ENCODE measurements around the gene LSMEM2.

The LSMEM2 gene

GRCh38 chr3:50318163-50318562 lies 39.3 kb downstream of the LSMEM2 start:
- Histone ChIP-seq H3K4me3 (ENCODE audit: insufficient read depth, low read length, poor library complexity, severe bottlenecking) (no peak overlapping the region), H4K20me1 (ENCODE audit: low read depth, low read length) (no peaks in the 10 kb centered on the region), H2AFZ (ENCODE audit: low read depth, low read length, severe bottlenecking) (no peak overlapping the region), H3K4me2 (ENCODE audit: low read depth, low read length, poor library complexity, severe bottlenecking) (no peak overlapping the region), H3K27ac (ENCODE audit: low read depth, low read length) (no peak overlapping the region), H3F3A (ENCODE audit: insufficient read depth) (0 out of 2 replicates have a peak, but pooled peaks cover 3% of the 10 kb centered on the region), H3K9ac (ENCODE audit: low read length) (no peak overlapping the region), H3K27me3 (ENCODE audit: low read length) (no peaks in the 10 kb centered on the region), H3K9me3 (ENCODE audit: insufficient read depth, low read length) (no peaks in the 10 kb centered on the region), H3K9me2 (replicated peaks; ENCODE audit: insufficient read depth, low read length) (no peaks in the 10 kb centered on the region), H3K79me2 (ENCODE audit: insufficient read depth, low read length) (no peaks in the 10 kb centered on the region), H3K36me3 (ENCODE audit: low read length) (no peaks in the 10 kb centered on the region)
- TF ChIP-seq EZH2phosphoT487 (conservative IDR thresholded peaks at IDR 0.05; ENCODE audit: low read length) = no peak
- no peak for TF ChIP-seq CTCF (IDR thresholded peaks at IDR 0.05; ENCODE audit: insufficient read depth, low read length, poor library complexity, severe bottlenecking)

DNA sequence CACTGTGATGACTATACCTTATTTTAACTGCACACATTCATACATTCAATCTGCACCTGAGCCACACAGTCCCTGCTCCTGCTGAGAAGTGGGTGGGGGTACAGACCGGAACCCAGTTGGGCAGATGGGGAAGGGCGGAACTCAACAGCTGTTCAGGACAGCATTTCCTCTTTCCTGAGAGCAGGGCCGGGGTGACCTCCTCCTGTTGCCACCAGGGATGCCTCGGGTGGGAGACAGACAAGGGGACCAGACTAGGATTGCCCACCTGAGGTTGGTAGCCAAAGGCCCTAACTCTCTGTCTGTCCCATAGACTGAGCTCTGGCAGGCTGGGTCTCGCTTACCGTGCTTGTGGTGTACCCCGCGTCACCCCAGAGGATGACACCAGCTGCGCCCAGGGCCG lies 39.7 kb downstream of the LSMEM2 start:
- Histone ChIP-seq H3K9me2 (replicated peaks; ENCODE audit: insufficient read depth, low read length) (no peaks in the 10 kb centered on the region), H3K4me2 (ENCODE audit: low read depth, low read length, poor library complexity, severe bottlenecking) (no peak overlapping the region), H4K20me1 (ENCODE audit: low read depth, low read length) (no peaks in the 10 kb centered on the region), H3K27ac (ENCODE audit: low read depth, low read length) (no peak overlapping the region), H3K9ac (ENCODE audit: low read length) (no peak overlapping the region), H3K36me3 (ENCODE audit: low read length) (no peaks in the 10 kb centered on the region), H3K79me2 (ENCODE audit: insufficient read depth, low read length) (no peaks in the 10 kb centered on the region), H3K9me3 (ENCODE audit: insufficient read depth, low read length) (no peaks in the 10 kb centered on the region), H2AFZ (ENCODE audit: low read depth, low read length, severe bottlenecking) (no peak overlapping the region), H3K27me3 (ENCODE audit: low read length) (no peaks in the 10 kb centered on the region), H3K4me3 (ENCODE audit: insufficient read depth, low read length, poor library complexity, severe bottlenecking) (no peak overlapping the region), H3F3A (ENCODE audit: insufficient read depth) (0 out of 2 replicates have a peak, but pooled peaks cover 3% of the 10 kb centered on the region)
- no peak for TF ChIP-seq EZH2phosphoT487 (conservative IDR thresholded peaks at IDR 0.05; ENCODE audit: low read length)
- TF ChIP-seq CTCF (IDR thresholded peaks at IDR 0.05; ENCODE audit: insufficient read depth, low read length, poor library complexity, severe bottlenecking) = no peak

- Histone ChIP-seq H3K36me3 (ENCODE audit: low read length) (no peaks in the 10 kb centered on the region), H3K27ac (ENCODE audit: low read depth, low read length) (no peak overlapping the region), H3K79me2 (ENCODE audit: insufficient read depth, low read length) (no peaks in the 10 kb centered on the region), H3K27me3 (ENCODE audit: low read length) (no peaks in the 10 kb centered on the region), H2AFZ (ENCODE audit: low read depth, low read length, severe bottlenecking) (no peak overlapping the region), H3K9me2 (replicated peaks; ENCODE audit: insufficient read depth, low read length) (no peaks in the 10 kb centered on the region), H3K9ac (ENCODE audit: low read length) (no peak overlapping the region), H4K20me1 (ENCODE audit: low read depth, low read length) (no peaks in the 10 kb centered on the region), H3F3A (ENCODE audit: insufficient read depth) (no peaks in the 10 kb centered on the region), H3K4me2 (ENCODE audit: low read depth, low read length, poor library complexity, severe bottlenecking) (no peak overlapping the region), H3K4me3 (ENCODE audit: insufficient read depth, low read length, poor library complexity, severe bottlenecking) (no peak overlapping the region), H3K9me3 (ENCODE audit: insufficient read depth, low read length) (no peaks in the 10 kb centered on the region)
- no peak for TF ChIP-seq EZH2phosphoT487 (conservative IDR thresholded peaks at IDR 0.05; ENCODE audit: low read length)
- TF ChIP-seq CTCF (IDR thresholded peaks at IDR 0.05; ENCODE audit: insufficient read depth, low read length, poor library complexity, severe bottlenecking) = no peak
These were observed 40.5 kb downstream of the LSMEM2 start for GRCh38 chr3:50319181-50319893.
